ENCODE measurements around the gene TECR. TPM values are rescaled to one million over a fixed set of nuclear protein-coding genes. Genes with fewer than 3 reads are reported as not detected.
"Not testable (repeated sequence)": the region's sequence is repeated elsewhere in the genome, so short reads cannot be mapped to it uniquely, and the experiment has no call there.

TECR gene
- 100 to 1,000 TPM; 122 to 154 (median 143) TPM for polyA plus RNA-seq (ENCODE audit: insufficient read length in 4 of 4)

DNA sequence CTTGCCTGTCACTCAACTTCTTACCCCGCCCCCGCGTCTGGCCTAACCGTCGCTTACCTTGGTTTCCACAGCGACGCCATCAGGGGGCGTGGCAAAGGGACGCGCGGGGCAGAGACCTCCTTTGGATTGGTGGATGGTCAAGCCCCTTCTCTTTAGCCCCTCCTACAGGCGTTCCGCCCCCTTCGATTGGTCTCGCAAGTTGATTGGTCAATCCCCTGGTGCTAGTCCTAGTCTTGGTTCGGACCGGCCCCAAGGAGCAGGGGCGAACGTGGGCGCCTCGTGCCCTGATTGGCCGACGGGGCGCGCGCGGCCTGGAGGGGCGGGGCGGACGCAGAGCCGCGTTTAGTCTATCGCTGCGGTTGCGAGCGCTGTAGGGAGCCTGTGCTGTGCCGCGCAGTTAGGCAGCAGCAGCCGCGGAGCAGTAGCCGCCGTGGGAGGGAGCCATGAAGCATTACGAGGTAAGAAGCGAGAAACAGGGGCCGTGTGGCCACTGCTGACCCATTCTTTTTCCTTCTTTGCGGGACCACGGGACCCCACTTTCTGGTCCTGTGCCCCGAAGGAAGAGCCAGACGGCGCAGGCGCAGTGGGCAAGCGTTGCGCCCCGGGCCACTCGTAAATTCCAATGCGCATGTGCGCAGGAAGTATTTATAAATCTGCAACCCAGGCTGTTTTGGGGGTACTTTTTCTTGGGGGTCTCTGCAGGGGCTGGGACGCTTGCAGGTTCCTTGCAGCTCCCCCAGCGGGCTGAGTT lies at the start of gene TECR:
TSS of gene TECR (plus strand) at position 341 of the 751 bp plus-strand sequence. CDS start at position 444, 103 bp downstream.
- DNase-seq (ENCODE audit: low read depth in 4 of 4, low spot score in 2 of 4): peak; percentile 97 to 100 (median 100)

DNA sequence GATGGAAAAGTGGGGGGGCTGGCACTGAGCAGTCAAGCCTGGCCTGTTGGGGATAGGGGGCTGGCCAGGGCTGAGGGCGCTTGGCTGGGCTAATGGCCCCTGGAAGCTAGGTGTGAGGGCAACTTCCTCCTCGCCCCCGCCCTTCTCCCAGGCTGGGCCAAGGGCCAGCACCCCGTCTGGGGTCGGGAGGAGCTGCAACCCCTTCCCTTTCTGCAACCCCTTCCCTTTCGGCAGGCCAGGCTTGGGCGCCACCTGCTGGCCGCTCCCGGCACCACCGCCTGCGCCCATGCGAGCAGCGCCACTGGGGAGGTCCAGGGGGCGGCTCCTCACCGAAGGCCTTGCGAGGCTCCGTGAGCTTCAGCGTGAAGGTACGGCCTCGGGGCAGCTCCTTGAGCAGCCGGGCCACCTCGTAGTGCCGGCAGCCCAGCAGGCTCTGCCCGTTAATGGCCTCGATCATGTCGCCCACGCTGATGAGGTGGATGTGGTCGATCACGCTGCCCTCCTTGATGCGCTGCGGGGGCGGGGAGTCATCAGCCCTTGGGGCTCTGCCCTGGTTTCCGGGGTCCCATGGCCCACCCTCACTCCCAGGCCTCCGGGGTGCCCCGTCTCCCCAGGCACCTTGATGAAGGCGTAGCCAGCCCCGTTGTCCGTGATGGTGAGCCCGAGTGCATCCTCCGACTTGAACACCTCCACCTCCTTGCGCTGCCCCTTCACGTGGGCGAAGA lies 49.3 kb upstream of the TECR start:
- no peak for DNase-seq (ENCODE audit: low read depth in 4 of 4, low spot score in 2 of 4)

GRCh38 chr19:14480700-14481079 lies 48.7 kb upstream of the TECR start:
- no peak for DNase-seq (ENCODE audit: low read depth in 4 of 4, low spot score in 2 of 4)

GRCh38 chr19:14482172-14482941 lies 47.0 kb upstream of the TECR start:
- DNase-seq (ENCODE audit: low read depth in 4 of 4, low spot score in 2 of 4): no peak

DNA sequence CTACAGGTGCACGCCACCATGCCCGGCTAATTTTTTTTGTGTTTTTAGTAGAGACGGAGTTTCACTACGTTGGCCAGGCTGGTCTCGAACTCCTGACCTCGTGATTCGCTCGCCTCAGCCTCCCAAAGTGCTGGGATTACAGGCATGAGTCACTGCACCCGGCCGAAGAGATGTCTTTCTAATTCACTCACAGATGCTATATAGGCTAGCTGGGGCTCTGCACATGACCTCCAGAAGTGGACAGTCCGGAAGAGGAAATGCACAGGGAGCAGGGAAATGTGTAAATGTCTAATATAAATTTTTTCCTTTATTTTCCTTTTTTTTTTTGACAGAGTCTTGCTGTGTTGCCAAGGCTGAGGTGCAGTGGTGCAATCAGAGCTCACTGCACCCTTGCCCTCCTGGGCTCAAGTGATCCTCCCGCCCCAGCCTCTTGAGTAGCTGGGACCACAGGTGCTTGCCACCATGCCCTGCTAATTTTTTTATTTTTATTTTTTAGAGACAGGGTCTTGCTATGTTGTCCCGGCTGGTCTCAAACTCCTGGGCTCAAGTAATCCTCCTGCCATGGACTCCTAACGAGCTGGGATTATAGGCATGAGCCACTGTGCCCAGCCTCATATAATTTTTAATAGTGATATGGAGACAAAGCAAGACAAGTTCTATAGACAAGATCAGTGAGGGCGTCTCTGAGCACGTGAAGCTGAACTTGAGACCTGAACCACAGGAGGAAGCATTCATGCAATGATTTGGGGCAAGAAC lies 41.8 kb upstream of the TECR start:
- no peak for DNase-seq (ENCODE audit: low read depth in 4 of 4, low spot score in 2 of 4)

DNA sequence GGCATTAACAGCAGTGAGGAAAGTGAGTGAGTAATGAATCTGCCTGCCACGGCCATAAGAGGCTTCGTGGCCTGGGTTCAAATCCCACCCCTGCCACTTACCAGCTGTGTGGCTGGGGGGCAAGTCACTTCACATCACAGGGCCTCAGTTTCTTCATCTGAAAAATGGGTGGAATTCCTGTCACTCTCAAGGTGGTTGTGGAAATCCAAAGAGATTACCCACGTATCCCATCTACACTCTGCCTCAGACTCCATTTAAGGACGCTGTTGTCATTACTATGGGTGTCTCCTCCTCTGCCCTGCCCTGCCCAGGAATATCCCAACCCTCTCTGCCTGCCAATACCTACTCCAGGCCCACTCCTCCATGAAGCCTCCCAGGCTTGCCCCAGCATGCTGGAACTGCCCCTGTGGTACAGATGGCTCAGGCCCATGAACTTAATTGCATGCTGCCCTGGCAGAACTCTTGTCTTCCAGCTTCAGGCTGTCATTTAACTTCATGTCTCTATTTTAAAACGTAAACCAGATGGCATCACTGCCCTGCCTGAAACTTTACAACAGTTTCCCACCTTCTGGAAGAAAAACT lies 36.5 kb upstream of the TECR start:
- no peak for DNase-seq (ENCODE audit: low read depth in 4 of 4, low spot score in 2 of 4)

- no peak for DNase-seq (ENCODE audit: low read depth in 4 of 4, low spot score in 2 of 4)
Observed at GRCh38 chr19:14494411-14494810, 35.0 kb upstream of the TECR start.

DNA sequence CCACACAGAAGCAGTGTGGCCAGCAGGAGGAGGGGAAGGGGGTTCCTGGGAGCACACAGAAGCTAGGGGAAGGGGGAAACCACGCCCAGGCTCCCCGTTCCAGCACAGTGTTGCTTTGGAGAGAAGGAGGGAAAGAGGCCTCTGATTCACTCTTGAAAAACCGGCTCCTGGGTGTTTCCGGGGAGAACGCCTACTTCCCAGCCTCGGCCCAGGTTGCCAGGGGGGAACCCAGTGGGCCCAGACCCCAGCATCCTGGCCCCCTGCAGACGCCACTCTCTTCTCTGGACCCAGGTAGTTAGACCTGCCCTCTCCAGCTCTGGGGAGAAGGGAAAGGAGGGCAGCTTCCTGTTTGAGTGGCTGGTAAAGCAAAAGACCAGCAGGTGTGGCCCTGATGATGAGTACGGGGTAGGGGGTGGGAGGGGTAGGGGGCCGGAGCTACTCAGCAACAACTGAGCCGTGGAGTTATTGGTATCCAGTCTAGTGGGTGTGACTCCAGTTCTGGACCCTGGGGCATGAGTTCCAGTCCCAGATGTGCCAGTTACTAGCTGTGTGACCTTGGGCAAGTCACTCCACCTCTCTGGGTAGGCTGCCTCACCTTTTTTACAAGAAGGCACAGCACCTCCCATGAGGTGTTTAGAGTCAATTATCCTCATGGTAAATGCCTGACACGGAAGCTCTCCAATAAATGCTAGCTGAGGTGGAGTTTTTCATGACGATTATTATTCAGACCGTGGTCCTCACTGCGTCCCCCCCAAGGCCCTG lies 34.3 kb upstream of the TECR start:
- DNase-seq (ENCODE audit: low read depth in 4 of 4, low spot score in 2 of 4): no peak

DNA sequence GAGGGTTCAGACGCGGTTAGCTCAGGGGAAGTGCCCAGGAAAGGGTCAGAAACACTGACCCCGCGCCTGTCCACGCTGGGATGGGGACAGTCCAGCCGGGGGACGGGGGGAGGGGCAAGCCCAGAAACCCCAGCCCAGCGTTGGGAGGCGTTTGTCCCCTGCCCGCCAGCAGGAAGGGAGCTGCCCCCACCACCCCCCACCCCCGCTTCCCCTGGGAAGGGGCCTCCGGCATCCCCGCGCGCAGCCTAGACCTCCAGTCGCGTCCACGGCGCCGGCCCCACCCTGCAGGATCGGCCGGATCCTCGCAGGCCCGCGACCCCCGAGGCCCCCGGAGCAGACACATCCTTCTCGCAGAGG lies 33.7 kb upstream of the TECR start:
- no peak for DNase-seq (ENCODE audit: low read depth in 4 of 4, low spot score in 2 of 4)

GRCh38 chr19:14496029-14496833 lies 33.2 kb upstream of the TECR start, which contains the start of gene GIPC1:
Gene GIPC1, minus strand, starts transcription at chr19:14496127. Its CDS starts 13,151 bp downstream, at chr19:14482976.
- DNase-seq (ENCODE audit: low read depth in 4 of 4, low spot score in 2 of 4): peak; percentile 79 to 96 (median 94)

DNA sequence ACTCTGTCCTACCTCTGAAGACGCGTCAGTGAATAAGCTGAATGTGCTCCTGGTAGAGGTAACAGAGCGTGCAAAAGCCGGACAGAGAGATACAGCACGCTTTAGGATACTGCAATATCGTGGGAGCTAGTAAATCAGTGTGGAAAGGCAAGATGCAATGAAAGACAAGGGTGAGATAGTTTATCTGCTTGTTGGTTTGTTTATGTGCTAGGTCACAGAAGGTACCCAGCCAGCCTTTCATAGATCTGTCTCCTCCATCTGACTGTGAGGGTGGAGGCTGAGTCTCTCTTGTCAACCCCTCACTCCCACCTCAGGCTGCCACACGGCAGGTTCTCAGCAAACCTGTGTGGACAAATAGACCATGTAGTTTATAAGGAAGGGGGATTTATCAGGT lies 32.6 kb upstream of the TECR start:
- no peak for DNase-seq (ENCODE audit: low read depth in 4 of 4, low spot score in 2 of 4)

- no peak for DNase-seq (ENCODE audit: low read depth in 4 of 4, low spot score in 2 of 4)
Observed at GRCh38 chr19:14497228-14497921, 32.0 kb upstream of the TECR start.

DNA sequence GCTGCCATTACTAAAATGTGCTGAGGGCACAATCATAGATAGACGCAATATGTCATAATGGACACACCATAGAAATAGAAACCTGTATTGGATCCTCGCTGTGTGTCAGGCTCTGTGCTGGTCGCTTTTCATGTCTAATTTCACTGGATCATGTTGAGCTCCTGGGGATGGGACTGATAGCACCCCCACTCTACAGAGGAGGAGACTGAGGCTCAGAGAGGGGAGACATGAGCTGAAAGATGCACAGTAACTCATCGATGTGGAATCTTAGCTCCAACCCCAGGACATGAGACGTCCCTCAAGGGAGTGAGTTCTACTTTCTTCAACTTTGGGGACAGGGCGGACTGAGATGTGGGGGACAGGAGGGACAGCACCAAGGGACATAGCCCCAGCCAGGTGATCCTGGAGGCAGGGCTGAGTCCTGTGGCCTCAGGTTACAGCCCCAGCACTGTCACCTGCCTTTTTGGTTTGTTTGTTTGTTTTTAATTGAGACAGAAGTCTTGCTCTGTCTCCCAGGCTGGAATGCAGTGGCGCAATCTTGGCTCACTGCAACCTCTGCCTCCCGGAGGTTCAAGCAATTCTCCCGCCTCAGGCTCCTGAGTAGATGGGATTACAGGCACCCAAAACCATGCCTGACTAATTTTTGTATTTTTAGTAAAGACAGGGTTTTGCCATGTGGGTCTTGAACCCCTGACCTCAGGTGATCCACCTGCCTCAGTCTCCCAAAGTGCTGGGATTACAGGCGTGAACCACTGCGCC lies 26.9 kb upstream of the TECR start:
- no peak for DNase-seq (ENCODE audit: low read depth in 4 of 4, low spot score in 2 of 4)

DNA sequence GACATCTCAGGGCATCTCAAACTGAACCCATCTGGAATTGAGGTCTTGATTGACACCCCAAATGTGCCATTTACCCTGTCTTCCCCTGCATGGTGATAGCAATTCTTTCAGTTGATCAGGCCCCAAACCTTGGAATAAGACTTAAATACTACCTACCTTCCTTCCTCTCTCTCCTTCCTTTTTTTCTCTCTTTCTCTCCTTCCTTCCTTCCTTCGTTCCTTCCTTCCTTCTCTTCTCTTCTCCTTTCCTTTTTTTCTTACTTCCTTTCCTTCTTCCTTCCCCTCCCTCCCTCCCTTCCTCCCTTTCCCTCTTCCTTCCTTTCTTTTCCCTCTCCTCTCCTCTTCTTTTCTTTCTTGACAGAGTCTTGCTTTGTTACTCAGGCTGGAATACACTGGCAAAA lies 26.1 kb upstream of the TECR start:
- DNase-seq (ENCODE audit: low read depth in 4 of 4, low spot score in 2 of 4): no peak

DNA sequence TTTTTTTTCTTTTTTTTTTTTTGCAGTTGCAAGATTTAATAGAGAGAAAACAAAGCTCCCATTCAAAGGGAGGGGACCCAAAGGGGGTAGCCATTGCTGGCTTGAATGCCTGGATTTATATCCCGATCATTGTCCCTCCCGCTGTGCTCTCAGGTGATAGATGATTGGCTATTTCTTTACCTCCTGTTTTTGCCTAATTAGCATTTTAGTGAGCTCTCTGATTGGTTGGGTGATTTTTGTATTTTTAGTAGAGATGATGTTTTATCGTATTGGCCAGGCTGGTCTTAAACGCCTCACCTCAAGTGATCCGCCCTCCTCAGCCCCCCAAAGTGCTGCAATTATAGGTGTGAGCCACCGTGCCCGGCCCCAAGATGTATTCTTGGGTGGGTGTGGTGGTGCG lies 24.8 kb upstream of the TECR start:
- not testable (repeated sequence) for DNase-seq (ENCODE audit: low read depth in 4 of 4, low spot score in 2 of 4)

DNA sequence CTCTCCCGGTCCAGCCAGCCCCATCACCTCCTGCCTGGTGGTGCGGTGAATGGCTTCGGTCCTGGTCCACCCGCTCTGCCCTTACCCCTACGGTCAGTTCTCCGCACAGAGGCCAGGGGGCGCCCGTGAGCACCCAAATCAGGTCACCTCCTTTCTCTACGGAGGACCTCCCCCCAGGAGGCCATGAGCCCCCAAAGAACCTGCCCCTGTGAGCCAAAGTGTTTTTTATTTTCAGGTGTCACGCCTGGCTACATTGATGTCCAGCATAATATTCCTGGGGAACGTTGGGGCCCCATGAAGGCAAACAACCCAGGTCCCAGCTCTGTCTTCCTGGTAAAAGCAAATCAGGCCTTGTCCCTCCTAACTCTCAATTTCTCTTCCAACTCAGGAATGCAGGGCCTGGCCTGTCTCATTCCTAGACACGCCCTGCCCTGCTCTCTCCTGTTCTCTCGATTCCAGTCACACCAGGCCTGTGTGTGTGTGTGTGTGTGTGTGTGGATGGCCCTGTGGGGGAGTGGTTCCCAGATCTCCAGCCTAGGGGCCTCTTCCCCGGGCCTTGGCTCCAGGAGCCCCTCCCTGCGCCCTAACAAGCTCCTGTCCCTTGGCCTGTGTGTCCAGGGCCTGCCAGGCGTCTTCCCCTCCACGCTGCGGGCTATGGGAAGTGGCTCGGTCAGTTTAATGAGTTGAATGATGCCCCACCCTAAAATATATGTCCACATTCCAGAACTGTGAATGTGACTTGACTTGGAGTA lies 23.7 kb upstream of the TECR start:
- no peak for DNase-seq (ENCODE audit: low read depth in 4 of 4, low spot score in 2 of 4)
